GM12878 (cell line): Measurements from ENCODE around the gene ME2. TPM values are rescaled to one million over a fixed set of nuclear protein-coding genes. Genes with fewer than 3 reads are reported as not detected.
"Not testable (repeated sequence)": the region's sequence is repeated elsewhere in the genome, so short reads cannot be mapped to it uniquely, and the experiment has no call there.

Source experiments
- ATAC-seq: fragments of 200-7000 bp; cut with Tn5 transposase; 3 replicates; pipeline ENCODE4 v1.9.1; 2020; ENCODE audit warnings: mild to moderate bottlenecking, moderate library complexity
- BruUV-seq: library from RNA; stranded (reverse); fragments of 400-500 nt; replicated peaks from 2 replicates; lab custom pipeline; 2021; lab: Mats Ljungman, UMichigan
- CTCF ChIA-PET: fragments of 300-600 bp; sonication (Branson Sonifier 250); formaldehyde crosslinking; extraction: SDS; loops from one replicate; lab custom pipeline; 2021; ENCODE audit warnings: inconsistent platforms; lab: Yijun Ruan, JAX
- POLR2A ChIA-PET: fragments of 350-600 bp; formaldehyde crosslinking; extraction: SDS; loops from one replicate; lab custom pipeline; 2021; ENCODE audit warnings: inconsistent platforms; lab: Charles Lee
- RAD21 ChIA-PET: fragments of 300-600 bp; sonication (Branson Sonifier 250); formaldehyde crosslinking; loops from one replicate; lab custom pipeline; 2023; ENCODE audit warnings: antibody characterized with exemption; ENCODE audit not compliant: unreplicated experiment; lab: Charles Lee
- SMC1A ChIA-PET: fragments of 300-600 bp; sonication (Branson Sonifier 250); formaldehyde crosslinking; loops from one replicate; lab custom pipeline; 2023; ENCODE audit not compliant: unreplicated experiment, uncharacterized antibody; lab: Charles Lee
- DNase-seq: peaks from one replicate; pipeline ENCODE4 v3.0.0-alpha.2; 2011; ENCODE audit warnings: low read depth, low spot score
- FAIRE-seq: peaks from 3 replicates; lab custom pipeline; 2011; peaks lifted over from hg19 to GRCh38; lab: Jason Lieb, UNC
- H2AFZ ChIP-seq: 2 replicates; pipeline ENCODE4 v1.6.0; 2011; ENCODE audit warnings: low read depth, low read length, control low read depth; ENCODE audit not compliant: control insufficient read depth
- H3K27ac ChIP-seq: 2 replicates; pipeline ENCODE4 v1.5.1; 2011; ENCODE audit warnings: control low read depth; ENCODE audit not compliant: control insufficient read depth, insufficient read depth
- H3K27me3 ChIP-seq, 2 experiments: replicated peaks in 1 of 2; 2 replicates each; pipeline versions ENCODE4 v1.6.0 to v1.6.1; 2011; ENCODE audit warnings: low read length in 1 of 2; ENCODE audit not compliant: control insufficient read depth in 2 of 2, insufficient read depth in 2 of 2
- H3K36me3 ChIP-seq, 2 experiments: 2 replicates each; pipeline ENCODE4 v1.5.1; 2011; ENCODE audit warnings: low read length in 1 of 2; ENCODE audit not compliant: control insufficient read depth in 2 of 2, insufficient read depth in 2 of 2
- H3K4me1 ChIP-seq: 2 replicates; pipeline ENCODE4 v1.6.1; 2011; ENCODE audit warnings: mild to moderate bottlenecking, low read length, moderate library complexity, mixed read lengths; ENCODE audit not compliant: control insufficient read depth, insufficient read depth
- H3K4me2 ChIP-seq: 2 replicates; pipeline ENCODE4 v1.6.0; 2011; ENCODE audit warnings: control low read depth; ENCODE audit not compliant: control insufficient read depth, insufficient read depth
- H3K4me3 ChIP-seq: fragments of 200-600 bp; sonication (generic); 2 replicates; pipeline ENCODE4 v1.5.1; 2016
- H3K79me2 ChIP-seq: 2 replicates; pipeline ENCODE4 v1.6.0; 2011; ENCODE audit warnings: low read length; ENCODE audit not compliant: control insufficient read depth, insufficient read depth
- H3K9ac ChIP-seq: 2 replicates; pipeline ENCODE4 v1.8.0; 2011; ENCODE audit warnings: low read length, control low read depth, mixed read lengths; ENCODE audit not compliant: control insufficient read depth, insufficient read depth
- H3K9me3 ChIP-seq: replicated peaks from 3 replicates; pipeline ENCODE4 v1.5.1; 2011; ENCODE audit warnings: mild to moderate bottlenecking, low read length; ENCODE audit not compliant: control insufficient read depth, insufficient read depth
- H4K20me1 ChIP-seq: 2 replicates; pipeline ENCODE4 v1.6.0; 2011; ENCODE audit not compliant: control insufficient read depth, insufficient read depth
- BACH1 ChIP-seq: fragments of 450-650 bp; IDR thresholded peaks from 2 replicates; pipeline ENCODE4 v1.6.1; 2017; ENCODE audit warnings: mild to moderate bottlenecking, borderline replicate concordance
- CHD2 ChIP-seq: IDR thresholded peaks from 2 replicates; pipeline ENCODE4 v1.6.1; 2011; ENCODE audit warnings: low read depth, low read length, improper control_type of control experiment, borderline replicate concordance
- EZH2 ChIP-seq: IDR thresholded peaks from 2 replicates; pipeline ENCODE4 v1.6.1; 2012; ENCODE audit warnings: low read depth, mild to moderate bottlenecking, control low read depth, inconsistent platforms, low read length, borderline replicate concordance; ENCODE audit not compliant: control insufficient read depth
- FOS ChIP-seq: IDR thresholded peaks from 3 replicates; pipeline ENCODE4 v1.6.1; 2011; ENCODE audit warnings: borderline replicate concordance; ENCODE audit not compliant: insufficient read length; ENCODE audit errors: extremely low read depth
- FOXK2 ChIP-seq: fragments of 450-650 bp; IDR thresholded peaks from 2 replicates; pipeline ENCODE4 v1.6.1; 2017; ENCODE audit warnings: mild to moderate bottlenecking, moderate library complexity
- MEF2A ChIP-seq: IDR thresholded peaks from 2 replicates; pipeline ENCODE4 v1.6.1; 2011; ENCODE audit warnings: low read depth, mild to moderate bottlenecking, low read length, moderate library complexity; ENCODE audit not compliant: insufficient read depth
- MTA3 ChIP-seq: IDR thresholded peaks from 2 replicates; pipeline ENCODE4 v1.6.1; 2012; ENCODE audit warnings: low read length, inconsistent platforms, borderline replicate concordance
- NFIC ChIP-seq: IDR thresholded peaks from 2 replicates; pipeline ENCODE4 v1.6.1; 2012; ENCODE audit warnings: low read depth, mild to moderate bottlenecking, inconsistent platforms, low read length, moderate library complexity
- SIX5 ChIP-seq: IDR thresholded peaks from 2 replicates; pipeline ENCODE4 v1.6.1; 2011; ENCODE audit warnings: mild to moderate bottlenecking, low read depth, low read length, moderate library complexity; ENCODE audit not compliant: severe bottlenecking
- SRF ChIP-seq, 2 experiments: IDR thresholded peaks; 2 replicates each; pipeline ENCODE4 v1.6.1; 2011; ENCODE audit warnings: low read depth in 2 of 2, low read length in 2 of 2, mild to moderate bottlenecking in 1 of 2, moderate library complexity in 1 of 2
- ZBED1 ChIP-seq: IDR thresholded peaks from 2 replicates; pipeline ENCODE4 v1.6.1; 2016; ENCODE audit warnings: borderline replicate concordance
- ZNF207 ChIP-seq: fragments of 450-650 bp; IDR thresholded peaks from 2 replicates; pipeline ENCODE4 v1.6.1; 2014; ENCODE audit warnings: antibody characterized with exemption, mild to moderate bottlenecking, borderline replicate concordance
- WGBS: methylation state at CpG from one replicate; pipeline ENCODE4 v1.1.6; 2016; ENCODE audit warnings: low lambda C conversion rate; ENCODE audit not compliant: insufficient replicate concordance, insufficient coverage; ENCODE audit errors: missing lambda C conversion rate; 5-methylcytosine and 5-hydroxymethylcytosine counted together
- in situ Hi-C: fragments of 300-500 bp; cut with MboI; formaldehyde crosslinking; loops from 9 replicates; pipeline ENCODE4 v1.14.3; 2018; ENCODE audit warnings: mixed read lengths
- intact Hi-C: fragments of 100-400 bp; cut with micrococcal nuclease; formaldehyde crosslinking; loops from one replicate; pipeline ENCODE4 v1.14.2; 2022; ENCODE audit not compliant: unreplicated experiment
- polyA plus RNA-seq, 11 experiments: library from polyadenylated mRNA; depleted of rRNA in 4 of 11; unstranded in 6 of 11; stranded (reverse) in 5 of 11; fragments of >200 nt; fragmentation: Nextera tagmentation in 4 of 11; fragmentation: Illumina TruSeq in 1 of 11; extraction: Ambion mirVana in 4 of 11; extraction: Trizol in 1 of 11; gene quantifications; 1 replicate in 1 of 11; 2 replicates in 10 of 11; pipeline versions ENCODE4 v1.2.1 to v1.2.3, GENCODE V29; 2011 to 2016; ENCODE audit warnings: inconsistent platforms in 2 of 11, missing spikeins in 2 of 11, low read depth in 1 of 11
- total RNA-seq, 4 experiments: library from RNA; depleted of rRNA in 3 of 4; stranded (reverse); fragments of >200 nt in 3 of 4; fragmentation: Illumina TruSeq in 1 of 4; extraction: Trizol in 1 of 4; gene quantifications; 2 replicates each; pipeline versions ENCODE4 v1.2.1 to v1.2.3, GENCODE V29; 2013 to 2021
- TF ChIP-seq, protein P1 (sequence below), 3 experiments: IDR thresholded peaks in 2 of 3; conservative IDR thresholded peaks in 1 of 3; 2 replicates each; pipeline ENCODE4 v1.5.1; 2011; ENCODE audit warnings: low read depth in 3 of 3, low read length in 3 of 3, mild to moderate bottlenecking in 3 of 3, control low read depth in 2 of 3, moderate library complexity in 2 of 3, inconsistent platforms in 1 of 3, mixed read lengths in 1 of 3; ENCODE audit not compliant: control insufficient read depth in 2 of 3, insufficient read depth in 1 of 3; ENCODE audit errors: extremely low read depth in 1 of 3

Gene ME2
- total and polyA plus RNA-seq, 10 of the 15 experiments (the other 5 are each of a cell fraction or from before 2014, with no cell fraction given): 41.3 to 155 (median 133) TPM

DNA sequence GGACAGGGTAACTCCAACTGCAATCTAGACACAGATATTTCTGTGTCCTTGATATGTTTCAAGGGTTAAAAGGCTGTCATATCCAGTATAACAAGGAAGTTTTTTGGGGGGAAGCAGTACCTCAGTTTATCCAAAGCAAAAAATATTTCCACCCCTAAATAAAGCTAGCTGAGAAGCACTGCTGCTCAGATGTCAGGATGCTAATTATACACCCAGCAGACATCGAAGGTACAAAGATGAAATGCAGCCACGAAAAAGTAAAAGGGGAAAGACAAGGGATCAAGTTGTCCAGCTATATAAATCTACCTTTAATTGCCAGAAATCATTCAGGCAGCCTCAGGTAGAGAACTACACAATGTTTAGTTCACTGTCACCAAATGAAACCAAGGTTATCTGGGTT, 115.1 kb downstream of the ME2 start:
- RAD21 ChIA-PET: no interaction called here
- no peak for TF ChIP-seq CHD2
- no peak for TF ChIP-seq EZH2
- TF ChIP-seq SIX5: no peak
- TF ChIP-seq ZNF207: no peak
- TF ChIP-seq FOS: no peak
- no peak for TF ChIP-seq NFIC
- TF ChIP-seq, protein P1, sequence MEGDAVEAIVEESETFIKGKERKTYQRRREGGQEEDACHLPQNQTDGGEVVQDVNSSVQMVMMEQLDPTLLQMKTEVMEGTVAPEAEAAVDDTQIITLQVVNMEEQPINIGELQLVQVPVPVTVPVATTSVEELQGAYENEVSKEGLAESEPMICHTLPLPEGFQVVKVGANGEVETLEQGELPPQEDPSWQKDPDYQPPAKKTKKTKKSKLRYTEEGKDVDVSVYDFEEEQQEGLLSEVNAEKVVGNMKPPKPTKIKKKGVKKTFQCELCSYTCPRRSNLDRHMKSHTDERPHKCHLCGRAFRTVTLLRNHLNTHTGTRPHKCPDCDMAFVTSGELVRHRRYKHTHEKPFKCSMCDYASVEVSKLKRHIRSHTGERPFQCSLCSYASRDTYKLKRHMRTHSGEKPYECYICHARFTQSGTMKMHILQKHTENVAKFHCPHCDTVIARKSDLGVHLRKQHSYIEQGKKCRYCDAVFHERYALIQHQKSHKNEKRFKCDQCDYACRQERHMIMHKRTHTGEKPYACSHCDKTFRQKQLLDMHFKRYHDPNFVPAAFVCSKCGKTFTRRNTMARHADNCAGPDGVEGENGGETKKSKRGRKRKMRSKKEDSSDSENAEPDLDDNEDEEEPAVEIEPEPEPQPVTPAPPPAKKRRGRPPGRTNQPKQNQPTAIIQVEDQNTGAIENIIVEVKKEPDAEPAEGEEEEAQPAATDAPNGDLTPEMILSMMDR (IDR thresholded peaks at IDR 0.05 in 2 of 3, conservative IDR thresholded peaks at IDR 0.05 in 1 of 3; ENCODE audit: control insufficient read depth in 2 of 3, extremely low read depth in 1 of 3, insufficient read depth in 1 of 3, low read depth in 3 of 3, low read length in 3 of 3): no peak
- no peak for TF ChIP-seq MTA3
- TF ChIP-seq SRF (IDR thresholded peaks at IDR 0.05; ENCODE audit: low read depth in 2 of 2, low read length in 2 of 2): no peak
- TF ChIP-seq ZBED1: no peak
- no peak for TF ChIP-seq BACH1
- no peak for TF ChIP-seq FOXK2
- TF ChIP-seq MEF2A: no peak
- Histone ChIP-seq H4K20me1 (no peaks in the 10 kb centered on the region), H3K4me2 (no peak overlapping the region), H3K4me1 (no peaks in the 10 kb centered on the region), H3K4me3 (no peak overlapping the region), H3K36me3 (no peaks in the 10 kb centered on the region), H3K27ac (no peak overlapping the region), H3K9ac (no peak overlapping the region), H3K79me2 (no peaks in the 10 kb centered on the region), H3K27me3 (no peaks in the 10 kb centered on the region), H2AFZ (no peak overlapping the region), H3K9me3 (no peaks in the 10 kb centered on the region)
- WGBS: 55% methylated on average over 2 of the region's 2 CpGs
- intact Hi-C loops: no loop called here
- in situ Hi-C loops: no loop called here
- no TSS peak for BruUV-seq
- POLR2A ChIA-PET: no interaction called here
- CTCF ChIA-PET: no interaction called here
- SMC1A ChIA-PET: no interaction called here
- ATAC-seq: no peak
- no peak for DNase-seq
- no peak for FAIRE-seq

- RAD21 ChIA-PET, H3K4me2 ChIP-seq, intact Hi-C loops, H3K79me2 ChIP-seq, H4K20me1 ChIP-seq, in situ Hi-C loops, DNase-seq, SMC1A ChIA-PET, H3K4me1 ChIP-seq, H3K36me3 ChIP-seq, H3K9ac ChIP-seq, H3K27me3 ChIP-seq, POLR2A ChIA-PET, H2AFZ ChIP-seq, ATAC-seq, CTCF ChIA-PET, FAIRE-seq, H3K27ac ChIP-seq, H3K9me3 ChIP-seq, H3K4me3 ChIP-seq, BruUV-seq: not testable (repeated sequence)
- 58% methylated on average over 2 of the region's 2 CpGs for WGBS
These were observed 124.3 kb downstream of the ME2 start for GRCh38 chr18:51003174-51003573.
